H9 (cell line): ENCODE results near the gene CACNA2D3. TPM values are rescaled to one million over a fixed set of nuclear protein-coding genes. Genes with fewer than 3 reads are reported as not detected.

ENCODE experiments used
- DNase-seq: peaks from one replicate; pipeline ENCODE4 v3.0.0-alpha.2; 2017
- H2AFZ ChIP-seq: one replicate; pipeline ENCODE4 v1.6.1; 2013; ENCODE audit warnings: mild to moderate bottlenecking, low read length, control low read depth, moderate library complexity
- H2AK5ac ChIP-seq: 2 replicates; pipeline ENCODE4 v1.6.1; 2013; ENCODE audit warnings: low read length, control low read depth, mixed read lengths; ENCODE audit not compliant: insufficient read length
- H2BK120ac ChIP-seq: one replicate; pipeline ENCODE4 v1.6.1; 2013; ENCODE audit warnings: low read depth, mild to moderate bottlenecking, low read length, control low read depth, inconsistent platforms; ENCODE audit not compliant: poor library complexity, severe bottlenecking
- H2BK12ac ChIP-seq: 2 replicates; pipeline ENCODE4 v1.6.1; 2013; ENCODE audit warnings: low read length, control low read depth, mixed read lengths, low read depth; ENCODE audit not compliant: insufficient read length
- H2BK15ac ChIP-seq: 2 replicates; pipeline ENCODE4 v1.6.1; 2013; ENCODE audit warnings: low read depth, low read length, control low read depth
- H2BK20ac ChIP-seq: one replicate; pipeline ENCODE4 v1.6.1; 2013; ENCODE audit warnings: low read depth, mild to moderate bottlenecking, low read length, control low read depth, inconsistent platforms; ENCODE audit not compliant: poor library complexity, severe bottlenecking
- H2BK5ac ChIP-seq: 2 replicates; pipeline ENCODE4 v1.6.1; 2013; ENCODE audit warnings: low read length, control low read depth, mixed read lengths; ENCODE audit not compliant: insufficient read length
- H3K14ac ChIP-seq: 2 replicates; pipeline ENCODE4 v1.6.1; 2013; ENCODE audit warnings: low read length, control low read depth; ENCODE audit not compliant: insufficient read depth
- H3K18ac ChIP-seq: 2 replicates; pipeline ENCODE4 v1.6.1; 2013; ENCODE audit warnings: low read depth, mild to moderate bottlenecking, mixed read lengths, low read length, control low read depth; ENCODE audit not compliant: insufficient read length
- H3K23ac ChIP-seq: 2 replicates; pipeline ENCODE4 v1.6.1; 2013; ENCODE audit warnings: low read length, control low read depth, mixed read lengths, low read depth; ENCODE audit not compliant: insufficient read length
- H3K23me2 ChIP-seq: 2 replicates; pipeline ENCODE4 v1.6.1; 2013; ENCODE audit warnings: low read depth, mild to moderate bottlenecking, mixed read lengths, low read length, control low read depth; ENCODE audit not compliant: insufficient read length, poor library complexity, severe bottlenecking
- H3K27ac ChIP-seq: 2 replicates; pipeline ENCODE4 v1.5.1; 2013; ENCODE audit warnings: low read length, control low read depth, mixed read lengths, low read depth; ENCODE audit not compliant: insufficient read length
- H3K27me3 ChIP-seq: 2 replicates; pipeline ENCODE4 v1.6.1; 2013; ENCODE audit warnings: low read length, control low read depth, inconsistent platforms; ENCODE audit not compliant: insufficient read depth
- H3K4ac ChIP-seq: 2 replicates; pipeline ENCODE4 v1.6.1; 2013; ENCODE audit warnings: low read depth, mild to moderate bottlenecking, control low read depth, inconsistent platforms, low read length, moderate library complexity
- H3K4me1 ChIP-seq: 2 replicates; pipeline ENCODE4 v1.6.1; 2013; ENCODE audit warnings: low read length, control low read depth, inconsistent platforms; ENCODE audit not compliant: insufficient read depth
- H3K4me2 ChIP-seq: 2 replicates; pipeline ENCODE4 v1.6.1; 2013; ENCODE audit warnings: low read length, control low read depth, mixed read lengths; ENCODE audit not compliant: insufficient read length, insufficient read depth
- H3K56ac ChIP-seq: 2 replicates; pipeline ENCODE4 v1.6.1; 2013; ENCODE audit warnings: low read depth, mild to moderate bottlenecking, mixed read lengths, low read length, control low read depth; ENCODE audit not compliant: insufficient read length
- H3K79me1 ChIP-seq: 2 replicates; pipeline ENCODE4 v1.6.1; 2013; ENCODE audit warnings: low read depth, mild to moderate bottlenecking, moderate library complexity, low read length, control low read depth, inconsistent platforms; ENCODE audit not compliant: insufficient read depth, poor library complexity, severe bottlenecking
- H3K79me2 ChIP-seq: 2 replicates; pipeline ENCODE4 v1.6.1; 2013; ENCODE audit warnings: low read length, control low read depth, inconsistent platforms; ENCODE audit not compliant: insufficient read depth
- H3K9ac ChIP-seq: 2 replicates; pipeline ENCODE4 v1.6.1; 2013; ENCODE audit warnings: low read length, control low read depth, mixed read lengths; ENCODE audit not compliant: insufficient read length; ENCODE audit errors: extremely low read depth
- H3K9me3 ChIP-seq: one replicate; pipeline ENCODE4 v1.6.1; 2013; ENCODE audit warnings: low read depth, low read length, inconsistent platforms; ENCODE audit not compliant: control insufficient read depth
- H3T11ph ChIP-seq: one replicate; pipeline ENCODE4 v1.6.1; 2013; ENCODE audit warnings: mild to moderate bottlenecking, low read length, control low read depth, inconsistent platforms
- H4K20me1 ChIP-seq: one replicate; pipeline ENCODE4 v1.6.1; 2013; ENCODE audit not compliant: control insufficient read depth, insufficient read length, insufficient read depth
- H4K5ac ChIP-seq: 2 replicates; pipeline ENCODE4 v1.6.1; 2013; ENCODE audit warnings: low read depth, mild to moderate bottlenecking, mixed read lengths, low read length, control low read depth; ENCODE audit not compliant: insufficient read length
- H4K8ac ChIP-seq: replicated peaks from 2 replicates; pipeline ENCODE4 v1.6.1; 2013; ENCODE audit warnings: low read length, control low read depth, mixed read lengths, low read depth; ENCODE audit not compliant: insufficient read length
- H4K91ac ChIP-seq: 2 replicates; pipeline ENCODE4 v1.6.1; 2013; ENCODE audit warnings: low read depth, mild to moderate bottlenecking, moderate library complexity, mixed read lengths, low read length, control low read depth; ENCODE audit not compliant: insufficient read length
- H3K27ac Mint-ChIP-seq, 3 experiments: 2 replicates in 2 of 3; 3 replicates in 1 of 3; pipeline ENCODE4 v1.8.0; 2020 to 2021; ENCODE audit warnings: mixed read lengths in 3 of 3, mild to moderate bottlenecking in 1 of 3, moderate library complexity in 1 of 3
- H3K27me3 Mint-ChIP-seq: 2 replicates; pipeline ENCODE4 v1.8.0; 2021; ENCODE audit warnings: low read depth, mild to moderate bottlenecking, moderate library complexity, mixed read lengths
- H3K36me3 Mint-ChIP-seq, 3 experiments: 2 replicates in 2 of 3; 3 replicates in 1 of 3; pipeline ENCODE4 v1.8.0; 2020 to 2021; ENCODE audit warnings: low read depth in 3 of 3, mixed read lengths in 3 of 3; ENCODE audit not compliant: insufficient read depth in 1 of 3
- H3K4me1 Mint-ChIP-seq, 2 experiments: 2 replicates each; pipeline ENCODE4 v1.8.0; 2020; ENCODE audit warnings: mixed read lengths in 2 of 2
- H3K4me3 Mint-ChIP-seq, 2 experiments: 2 replicates in 1 of 2; 3 replicates in 1 of 2; pipeline ENCODE4 v1.8.0; 2020 to 2021; ENCODE audit warnings: mild to moderate bottlenecking in 2 of 2, mixed read lengths in 2 of 2, moderate library complexity in 1 of 2
- H3K9me3 Mint-ChIP-seq, 2 experiments: 2 replicates in 1 of 2; 3 replicates in 1 of 2; pipeline ENCODE4 v1.8.0; 2020; ENCODE audit warnings: mild to moderate bottlenecking in 2 of 2, mixed read lengths in 2 of 2, moderate library complexity in 1 of 2
- CTCF ChIP-seq: fragments of 200-600 bp; sonication (generic); conservative IDR thresholded peaks from 3 replicates; pipeline ENCODE4 v1.8.0; 2021; ENCODE audit warnings: antibody characterized with exemption, mild to moderate bottlenecking
- WGBS: extraction: QIAGEN DNeasy Blood & Tissue Kit; methylation state at CpG from one replicate; pipeline ENCODE4 v1.1.7; 2013; ENCODE audit warnings: missing lambda C conversion rate, low lambda C conversion rate, mixed read lengths; ENCODE audit not compliant: insufficient read length; ENCODE audit errors: extremely low coverage; 5-methylcytosine and 5-hydroxymethylcytosine counted together
- total RNA-seq: library from RNA; stranded (reverse); gene quantifications from 2 replicates; pipeline ENCODE4 v1.2.1, GENCODE V29; 2021

CACNA2D3 gene
- total RNA-seq, 1 experiment from 2014 or later, result 3.2 TPM

- no peak overlapping the region for H3K23ac ChIP-seq
- Mint-ChIP-seq H3K4me1 (peaks cover 3 to 7% of the 10 kb centered on the region in 2 experiments), H3K27ac (no peak overlapping the region), H3K27me3 (peaks cover 4% of the 10 kb centered on the region; the same call in 1 of the 2 replicates), H3K36me3 (no peaks in the 10 kb centered on the region), H3K9me3 (no peaks in the 10 kb centered on the region), H3K4me3 (no peak overlapping the region)
- no peak overlapping the region for H3K56ac ChIP-seq
- no peak overlapping the region for H3K27ac ChIP-seq
- no peak for DNase-seq
- no peaks in the 10 kb centered on the region for H3K4me1 ChIP-seq
- H2BK5ac ChIP-seq, result no peak overlapping the region
- H3T11ph ChIP-seq, result no peak overlapping the region
- no peaks in the 10 kb centered on the region for H3K23me2 ChIP-seq
- H3K27me3 ChIP-seq, result no peaks in the 10 kb centered on the region
- H3K18ac ChIP-seq, result no peak overlapping the region
- H2BK12ac ChIP-seq, result no peak overlapping the region
- H3K14ac ChIP-seq, result no peak overlapping the region
- no peaks in the 10 kb centered on the region for H3K79me2 ChIP-seq
- no peak overlapping the region for H2BK120ac ChIP-seq
- no peaks in the 10 kb centered on the region for H4K20me1 ChIP-seq
- H3K9ac ChIP-seq, result no peak overlapping the region
- no peak overlapping the region for H2AFZ ChIP-seq
- H3K4ac ChIP-seq, result no peak overlapping the region
- no peak for TF ChIP-seq CTCF
- H3K79me1 ChIP-seq, result no peaks in the 10 kb centered on the region
- H3K9me3 ChIP-seq, result no peaks in the 10 kb centered on the region
- no peak overlapping the region for H4K91ac ChIP-seq
- no peak overlapping the region for H3K4me2 ChIP-seq
- no peak overlapping the region for H2AK5ac ChIP-seq
- H4K5ac ChIP-seq, result no peak overlapping the region
- WGBS, result no CpG with 5 or more reads among the region's 7 CpGs
- no peak overlapping the region for H2BK15ac ChIP-seq
- H2BK20ac ChIP-seq, result no peak overlapping the region
- no peak overlapping the region for H4K8ac ChIP-seq
Observed at GRCh38 chr3:54326951-54327350, 204.6 kb downstream of the CACNA2D3 start.
